HG03571 (cell line): ENCODE measurements around the gene ANP32A.

Experiments
- ATAC-seq: cut with Tn5 transposase; IDR thresholded peaks from one replicate; pipeline ENCODE4 v1.9.1; 2021; ENCODE audit not compliant: unreplicated experiment

Gene ANP32A

GRCh38 chr15:68784206-68784605 is 36.5 kb downstream of the ANP32A start:
- ATAC-seq = no peak

GRCh38 chr15:68783226-68784058 is 37.3 kb downstream of the ANP32A start:
- no peak for ATAC-seq

GRCh38 chr15:68782589-68783161 is 38.0 kb downstream of the ANP32A start:
- ATAC-seq = no peak

GRCh38 chr15:68781766-68782588 is 38.7 kb downstream of the ANP32A start:
- no peak for ATAC-seq

GRCh38 chr15:68781217-68781616 is 39.5 kb downstream of the ANP32A start:
- ATAC-seq = no peak

GRCh38 chr15:68778876-68779275 is 41.8 kb downstream of the ANP32A start:
- no peak for ATAC-seq

GRCh38 chr15:68776477-68777270 is 44.0 kb downstream of the ANP32A start:
- no peak for ATAC-seq

- no peak for ATAC-seq
Observed at GRCh38 chr15:68775671-68776476, 44.8 kb downstream of the ANP32A start.

GRCh38 chr15:68775236-68775577 is 45.5 kb downstream of the ANP32A start:
- ATAC-seq = no peak

GRCh38 chr15:68774521-68775235 is 46.0 kb downstream of the ANP32A start:
- no peak for ATAC-seq

- no peak for ATAC-seq
Observed at GRCh38 chr15:68774120-68774519, 46.6 kb downstream of the ANP32A start.

GRCh38 chr15:68773036-68773435 is 47.7 kb downstream of the ANP32A start:
- no peak for ATAC-seq

- ATAC-seq = no peak
Observed at GRCh38 chr15:68770216-68770615, 50.5 kb downstream of the ANP32A start.

GRCh38 chr15:68769702-68770101 is 51.0 kb downstream of the ANP32A start:
- ATAC-seq = no peak

GRCh38 chr15:68768321-68768720 is 52.4 kb downstream of the ANP32A start:
- no peak for ATAC-seq

GRCh38 chr15:68767833-68768232 is 52.9 kb downstream of the ANP32A start:
- no peak for ATAC-seq

GRCh38 chr15:68765602-68766368 is 54.9 kb downstream of the ANP32A start:
- no peak for ATAC-seq

GRCh38 chr15:68764090-68764489 is 56.6 kb downstream of the ANP32A start:
- ATAC-seq = no peak

- no peak for ATAC-seq
Observed at GRCh38 chr15:68763063-68763462, 57.6 kb downstream of the ANP32A start.
